Testis (tissue), 2 donors: Measurements from ENCODE around the gene RANBP3.

Source experiments
- CTCF ChIP-seq, 3 experiments: fragments of 450-650 bp in 2 of 3; fragments of 200-600 bp in 1 of 3; sonication (generic) in 1 of 3; IDR thresholded peaks; one replicate each; pipeline ENCODE4 v1.5.1; 2016 to 2019; ENCODE audit warnings: antibody characterized with exemption in 3 of 3, mild to moderate bottlenecking in 2 of 3, moderate library complexity in 1 of 3
- POLR2A ChIP-seq: fragments of 450-650 bp; IDR thresholded peaks from one replicate; pipeline ENCODE4 v1.6.1; 2017; ENCODE audit warnings: antibody characterized with exemption, mild to moderate bottlenecking, moderate library complexity

GRCh38 chr19:5899728-5900526 is 78.0 kb downstream of the RANBP3 start:
- TF ChIP-seq POLR2A: no peak
- TF ChIP-seq CTCF (IDR thresholded peaks at IDR 0.05): no peak
